HuH-7 (cell line): ENCODE results near the gene UQCRFS1.
"Not testable (repeated sequence)": the region's sequence is repeated elsewhere in the genome, so short reads cannot be mapped to it uniquely, and the experiment has no call there.

Source experiments
- DNase-seq: peaks from one replicate; pipeline ENCODE4 v3.0.0; 2011; ENCODE audit warnings: low spot score

The UQCRFS1 gene

GRCh38 chr19:29212648-29213573 lies at the start of gene UQCRFS1:
Gene UQCRFS1, minus strand, starts transcription at chr19:29213151. Its CDS starts 33 bp downstream, at chr19:29213118.
- DNase-seq, result peak; percentile 92

GRCh38 chr19:29262085-29262484 lies 49.1 kb upstream of the UQCRFS1 start:
- no peak for DNase-seq

GRCh38 chr19:29260477-29261317 lies 47.7 kb upstream of the UQCRFS1 start:
- peak; percentile 44 for DNase-seq

GRCh38 chr19:29259867-29260281 lies 46.9 kb upstream of the UQCRFS1 start:
- no peak for DNase-seq

GRCh38 chr19:29259153-29259552 lies 46.2 kb upstream of the UQCRFS1 start:
- DNase-seq, result peak; percentile 28

GRCh38 chr19:29256516-29256915 lies 43.6 kb upstream of the UQCRFS1 start:
- no peak for DNase-seq

- DNase-seq, result no peak
Observed at GRCh38 chr19:29255912-29256311, 43.0 kb upstream of the UQCRFS1 start.

GRCh38 chr19:29255006-29255405 lies 42.1 kb upstream of the UQCRFS1 start:
- no peak for DNase-seq

- not testable (repeated sequence) for DNase-seq
Observed at GRCh38 chr19:29249798-29250197, 36.8 kb upstream of the UQCRFS1 start.

GRCh38 chr19:29248332-29248844 lies 35.4 kb upstream of the UQCRFS1 start:
- DNase-seq, result no peak

- DNase-seq, result no peak
Observed at GRCh38 chr19:29247872-29248271, 34.9 kb upstream of the UQCRFS1 start.

GRCh38 chr19:29247471-29247870 lies 34.5 kb upstream of the UQCRFS1 start:
- DNase-seq, result no peak

- DNase-seq, result no peak
Observed at GRCh38 chr19:29247051-29247450, 34.1 kb upstream of the UQCRFS1 start.

- DNase-seq, result no peak
Observed at GRCh38 chr19:29245215-29245614, 32.3 kb upstream of the UQCRFS1 start.

GRCh38 chr19:29241324-29241723 lies 28.4 kb upstream of the UQCRFS1 start:
- no peak for DNase-seq

GRCh38 chr19:29239213-29239776 lies 26.3 kb upstream of the UQCRFS1 start:
- no peak for DNase-seq

GRCh38 chr19:29233591-29233990 lies 20.6 kb upstream of the UQCRFS1 start:
- no peak for DNase-seq

- DNase-seq, result no peak
Observed at GRCh38 chr19:29232315-29232852, 19.4 kb upstream of the UQCRFS1 start.

- not testable (repeated sequence) for DNase-seq
Observed at GRCh38 chr19:29231306-29231705, 18.4 kb upstream of the UQCRFS1 start.

- no peak for DNase-seq
Observed at GRCh38 chr19:29217616-29218015, 4.7 kb upstream of the UQCRFS1 start.

- DNase-seq, result no peak
Observed at GRCh38 chr19:29216021-29216420, 3.1 kb upstream of the UQCRFS1 start.

GRCh38 chr19:29215322-29215845 lies 2.4 kb upstream of the UQCRFS1 start:
- no peak for DNase-seq
